Measurements from ENCODE around the gene LAPTM5.

The LAPTM5 gene

GRCh38 chr1:30757352-30758120 lies at the start of gene LAPTM5:
Gene LAPTM5, minus strand, starts transcription at chr1:30757774. Its CDS starts 29 bp downstream, at chr1:30757745.
- H3K4me3 ChIP-seq (ENCODE audit: low read length) = no peak within 1 kb of the TSS
- no peaks in the 10 kb centered on the region for H3K27me3 ChIP-seq (ENCODE audit: control insufficient read depth, insufficient read depth, low read length)
- no peaks in the 10 kb centered on the region for H3K9me3 ChIP-seq (ENCODE audit: control insufficient read depth, insufficient read depth, low read length)
- no peaks in the 10 kb centered on the region for H3K36me3 ChIP-seq (ENCODE audit: control insufficient read depth, insufficient read depth, low read length)
- peaks cover 2% of the 10 kb centered on the region; the same call in 1 of the 2 replicates for H3K4me1 ChIP-seq (ENCODE audit: control insufficient read depth, insufficient read depth, low read length)
- WGBS (ENCODE audit: insufficient coverage, insufficient read length) = no CpG with 5 or more reads among the region's 21 CpGs
- no peak within 1 kb of the TSS for H3K27ac ChIP-seq (ENCODE audit: low read length)
- no peak for DNase-seq (ENCODE audit: low read depth, low spot score)

DNA sequence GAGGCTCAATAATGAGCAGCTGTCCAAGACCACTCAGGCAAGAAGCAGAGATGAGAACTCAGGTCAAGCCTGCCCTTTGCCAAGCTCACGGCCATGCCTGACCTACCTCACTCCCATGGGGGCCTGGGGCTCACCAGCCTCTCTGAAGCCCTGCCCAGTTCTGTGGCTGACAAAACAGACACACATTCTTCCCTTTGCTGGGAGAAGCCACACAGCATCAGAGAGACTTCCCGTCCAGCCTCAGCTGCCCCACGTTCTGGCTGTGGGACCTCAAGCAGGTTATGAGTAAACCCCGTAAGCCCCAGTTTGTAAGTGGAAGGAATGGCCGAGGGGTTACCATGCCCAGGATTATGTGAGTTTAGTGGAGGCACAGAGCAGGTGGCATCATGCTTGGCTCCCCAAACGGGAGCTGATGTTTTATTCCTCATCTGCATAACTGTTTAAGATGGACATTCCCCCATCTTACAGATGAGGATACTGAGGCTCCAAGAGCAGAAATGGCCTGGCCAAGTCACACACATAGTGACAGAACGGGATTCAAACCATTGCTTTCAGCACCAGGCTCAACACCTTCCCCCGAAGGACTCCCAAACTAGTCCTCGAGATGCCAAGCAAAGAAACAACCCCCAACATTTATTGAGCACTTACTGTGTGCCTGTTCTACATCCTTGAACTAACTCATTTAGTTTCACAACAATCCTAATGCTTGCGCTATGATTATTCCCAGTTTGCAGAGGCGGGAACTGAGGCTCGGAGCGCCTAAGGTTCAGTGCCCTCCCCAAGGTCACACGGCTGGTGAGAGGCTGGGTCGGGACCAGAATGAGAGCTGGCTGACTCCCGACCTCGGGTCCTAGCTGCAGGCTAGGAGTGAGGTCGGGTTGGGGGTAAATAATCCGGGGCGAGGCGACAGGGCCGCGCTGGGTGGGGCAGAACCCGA lies 49.1 kb upstream of the LAPTM5 start:
- no peak for DNase-seq (ENCODE audit: low read depth, low spot score)
- no peak overlapping the region for H3K4me3 ChIP-seq (ENCODE audit: low read length)
- no peaks in the 10 kb centered on the region for H3K9me3 ChIP-seq (ENCODE audit: control insufficient read depth, insufficient read depth, low read length)
- H3K36me3 ChIP-seq (ENCODE audit: control insufficient read depth, insufficient read depth, low read length) = no peaks in the 10 kb centered on the region
- no CpG with 5 or more reads among the region's 24 CpGs for WGBS (ENCODE audit: insufficient coverage, insufficient read length)
- no peak overlapping the region for H3K27ac ChIP-seq (ENCODE audit: low read length)
- H3K4me1 ChIP-seq (ENCODE audit: control insufficient read depth, insufficient read depth, low read length) = peaks cover 7% of the 10 kb centered on the region; the same call in 1 of the 2 replicates
- H3K27me3 ChIP-seq (ENCODE audit: control insufficient read depth, insufficient read depth, low read length) = no peaks in the 10 kb centered on the region

GRCh38 chr1:30805304-30806003 lies 47.9 kb upstream of the LAPTM5 start:
- Histone ChIP-seq H3K36me3 (ENCODE audit: control insufficient read depth, insufficient read depth, low read length) (no peaks in the 10 kb centered on the region), H3K27me3 (ENCODE audit: control insufficient read depth, insufficient read depth, low read length) (no peaks in the 10 kb centered on the region), H3K4me3 (ENCODE audit: low read length) (no peak overlapping the region), H3K27ac (ENCODE audit: low read length) (no peak overlapping the region), H3K9me3 (ENCODE audit: control insufficient read depth, insufficient read depth, low read length) (no peaks in the 10 kb centered on the region), H3K4me1 (ENCODE audit: control insufficient read depth, insufficient read depth, low read length) (peaks cover 8% of the 10 kb centered on the region; the same call in 1 of the 2 replicates)
- no peak for DNase-seq (ENCODE audit: low read depth, low spot score)
- no CpG with 5 or more reads among the region's 11 CpGs for WGBS (ENCODE audit: insufficient coverage, insufficient read length)

- no peak for DNase-seq (ENCODE audit: low read depth, low spot score)
- Histone ChIP-seq H3K36me3 (ENCODE audit: control insufficient read depth, insufficient read depth, low read length) (no peaks in the 10 kb centered on the region), H3K27ac (ENCODE audit: low read length) (no peak overlapping the region), H3K4me1 (ENCODE audit: control insufficient read depth, insufficient read depth, low read length) (peaks cover 8% of the 10 kb centered on the region; the same call in 1 of the 2 replicates), H3K4me3 (ENCODE audit: low read length) (no peak overlapping the region), H3K9me3 (ENCODE audit: control insufficient read depth, insufficient read depth, low read length) (no peaks in the 10 kb centered on the region), H3K27me3 (ENCODE audit: control insufficient read depth, insufficient read depth, low read length) (no peaks in the 10 kb centered on the region)
- WGBS (ENCODE audit: insufficient coverage, insufficient read length) = no CpG with 5 or more reads among the region's 5 CpGs
Measured at GRCh38 chr1:30804822-30805221, 47.2 kb upstream of the LAPTM5 start.

GRCh38 chr1:30804352-30804751 lies 46.8 kb upstream of the LAPTM5 start:
- Histone ChIP-seq H3K4me3 (ENCODE audit: low read length) (no peak overlapping the region), H3K36me3 (ENCODE audit: control insufficient read depth, insufficient read depth, low read length) (no peaks in the 10 kb centered on the region), H3K27me3 (ENCODE audit: control insufficient read depth, insufficient read depth, low read length) (no peaks in the 10 kb centered on the region), H3K27ac (ENCODE audit: low read length) (no peak overlapping the region), H3K9me3 (ENCODE audit: control insufficient read depth, insufficient read depth, low read length) (no peaks in the 10 kb centered on the region), H3K4me1 (ENCODE audit: control insufficient read depth, insufficient read depth, low read length) (peaks cover 8% of the 10 kb centered on the region; the same call in 1 of the 2 replicates)
- DNase-seq (ENCODE audit: low read depth, low spot score) = no peak
- WGBS (ENCODE audit: insufficient coverage, insufficient read length) = no CpG with 5 or more reads among the region's 7 CpGs

- no peaks in the 10 kb centered on the region for H3K27me3 ChIP-seq (ENCODE audit: control insufficient read depth, insufficient read depth, low read length)
- WGBS (ENCODE audit: insufficient coverage, insufficient read length) = no CpG with 5 or more reads among the region's 6 CpGs
- no peaks in the 10 kb centered on the region for H3K36me3 ChIP-seq (ENCODE audit: control insufficient read depth, insufficient read depth, low read length)
- H3K9me3 ChIP-seq (ENCODE audit: control insufficient read depth, insufficient read depth, low read length) = no peaks in the 10 kb centered on the region
- no peak overlapping the region for H3K27ac ChIP-seq (ENCODE audit: low read length)
- no peak for DNase-seq (ENCODE audit: low read depth, low spot score)
- H3K4me3 ChIP-seq (ENCODE audit: low read length) = no peak overlapping the region
- H3K4me1 ChIP-seq (ENCODE audit: control insufficient read depth, insufficient read depth, low read length) = peaks cover 8% of the 10 kb centered on the region; the same call in 1 of the 2 replicates
Measured at GRCh38 chr1:30803562-30803961, 46.0 kb upstream of the LAPTM5 start.

GRCh38 chr1:30801771-30802198 lies 44.2 kb upstream of the LAPTM5 start:
- H3K4me1 ChIP-seq (ENCODE audit: control insufficient read depth, insufficient read depth, low read length) = peaks cover 8% of the 10 kb centered on the region; the same call in 1 of the 2 replicates
- H3K36me3 ChIP-seq (ENCODE audit: control insufficient read depth, insufficient read depth, low read length) = no peaks in the 10 kb centered on the region
- no peak for DNase-seq (ENCODE audit: low read depth, low spot score)
- H3K9me3 ChIP-seq (ENCODE audit: control insufficient read depth, insufficient read depth, low read length) = no peaks in the 10 kb centered on the region
- H3K27ac ChIP-seq (ENCODE audit: low read length) = no peak overlapping the region
- WGBS (ENCODE audit: insufficient coverage, insufficient read length) = no CpG with 5 or more reads among the region's 19 CpGs
- no peaks in the 10 kb centered on the region for H3K27me3 ChIP-seq (ENCODE audit: control insufficient read depth, insufficient read depth, low read length)
- H3K4me3 ChIP-seq (ENCODE audit: low read length) = no peak overlapping the region

DNA sequence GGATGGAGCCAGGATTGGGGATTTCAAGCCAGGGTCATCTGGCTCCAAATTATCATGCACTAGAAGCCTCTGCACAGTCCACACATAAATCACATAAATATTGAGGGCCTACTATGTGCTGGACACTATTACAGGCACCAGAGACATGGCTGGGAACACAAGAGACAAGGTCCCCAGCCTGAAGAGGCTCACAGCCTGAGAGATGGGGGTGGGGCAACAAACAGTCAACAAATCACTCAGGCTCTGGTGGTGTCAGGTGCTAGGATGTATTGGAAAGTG lies 41.6 kb upstream of the LAPTM5 start:
- H3K4me1 ChIP-seq (ENCODE audit: control insufficient read depth, insufficient read depth, low read length) = peaks cover 3% of the 10 kb centered on the region; the same call in 1 of the 2 replicates
- no peaks in the 10 kb centered on the region for H3K9me3 ChIP-seq (ENCODE audit: control insufficient read depth, insufficient read depth, low read length)
- no peak overlapping the region for H3K4me3 ChIP-seq (ENCODE audit: low read length)
- no peak for DNase-seq (ENCODE audit: low read depth, low spot score)
- no peak overlapping the region for H3K27ac ChIP-seq (ENCODE audit: low read length)
- no peaks in the 10 kb centered on the region for H3K27me3 ChIP-seq (ENCODE audit: control insufficient read depth, insufficient read depth, low read length)
- H3K36me3 ChIP-seq (ENCODE audit: control insufficient read depth, insufficient read depth, low read length) = no peaks in the 10 kb centered on the region

- Histone ChIP-seq H3K27ac (ENCODE audit: low read length) (no peak overlapping the region), H3K36me3 (ENCODE audit: control insufficient read depth, insufficient read depth, low read length) (no peaks in the 10 kb centered on the region), H3K9me3 (ENCODE audit: control insufficient read depth, insufficient read depth, low read length) (no peaks in the 10 kb centered on the region), H3K27me3 (ENCODE audit: control insufficient read depth, insufficient read depth, low read length) (no peaks in the 10 kb centered on the region), H3K4me3 (ENCODE audit: low read length) (no peak overlapping the region), H3K4me1 (ENCODE audit: control insufficient read depth, insufficient read depth, low read length) (peaks cover 3% of the 10 kb centered on the region; the same call in 1 of the 2 replicates)
- WGBS (ENCODE audit: insufficient coverage, insufficient read length) = no CpG with 5 or more reads among the region's 9 CpGs
- DNase-seq (ENCODE audit: low read depth, low spot score) = no peak
Measured at GRCh38 chr1:30798389-30799232, 41.0 kb upstream of the LAPTM5 start.
